ENCODE data around the gene DIDO1. TPM values are rescaled to one million over a fixed set of nuclear protein-coding genes. Genes with fewer than 3 reads are reported as not detected.

DIDO1 gene
- total RNA-seq, 1 experiment from 2014 or later = 85.9 TPM

GRCh38 chr20:62914436-62914835 lies 11.9 kb downstream of the DIDO1 start:
- Histone ChIP-seq H3K23ac (ENCODE audit: insufficient read length, low read depth, low read length) (no peak overlapping the region), H2BK12ac (ENCODE audit: insufficient read length, low read depth, low read length) (no peak overlapping the region), H2BK15ac (ENCODE audit: low read depth, low read length) (no peak overlapping the region), H3K9ac (ENCODE audit: extremely low read depth, insufficient read length, low read length) (no peak overlapping the region), H2BK5ac (ENCODE audit: insufficient read length, low read length) (no peak overlapping the region), H3T11ph (ENCODE audit: low read length) (no peak overlapping the region), H3K27me3 (ENCODE audit: insufficient read depth, low read length) (no peaks in the 10 kb centered on the region), H3K23me2 (ENCODE audit: insufficient read length, low read depth, low read length, poor library complexity, severe bottlenecking) (no peaks in the 10 kb centered on the region), H3K79me2 (ENCODE audit: insufficient read depth, low read length) (peaks cover 77% of the 10 kb centered on the region), H2BK120ac (ENCODE audit: low read depth, low read length, poor library complexity, severe bottlenecking) (peak overlapping the region; percentile 30), H4K5ac (ENCODE audit: insufficient read length, low read depth, low read length) (no peak overlapping the region), H4K20me1 (ENCODE audit: control insufficient read depth, insufficient read depth, insufficient read length) (no peaks in the 10 kb centered on the region), H3K4ac (ENCODE audit: low read depth, low read length) (no peak overlapping the region), H3K4me2 (ENCODE audit: insufficient read depth, insufficient read length, low read length) (no peak overlapping the region), H3K27ac (ENCODE audit: insufficient read length, low read depth, low read length) (no peak overlapping the region), H3K18ac (ENCODE audit: insufficient read length, low read depth, low read length) (peak overlapping the region; percentile 5), H3K4me1 (ENCODE audit: insufficient read depth, low read length) (peaks cover 19% of the 10 kb centered on the region), H3K56ac (ENCODE audit: insufficient read length, low read depth, low read length) (no peak overlapping the region), H2BK20ac (ENCODE audit: low read depth, low read length, poor library complexity, severe bottlenecking) (no peak overlapping the region), H3K79me1 (ENCODE audit: insufficient read depth, low read depth, low read length, poor library complexity, severe bottlenecking) (peaks cover 15% of the 10 kb centered on the region), H2AK5ac (ENCODE audit: insufficient read length, low read length) (no peak overlapping the region), H2AFZ (ENCODE audit: low read length) (no peak overlapping the region), H4K91ac (ENCODE audit: insufficient read length, low read depth, low read length) (no peak overlapping the region), H4K8ac (replicated peaks; ENCODE audit: insufficient read length, low read depth, low read length) (no peak overlapping the region), H3K9me3 (ENCODE audit: control insufficient read depth, low read depth, low read length) (no peaks in the 10 kb centered on the region), H3K14ac (ENCODE audit: insufficient read depth, low read length) (peak overlapping the region; percentile 26; the same call in 1 of the 2 replicates)
- H3K9me3 Mint-ChIP-seq = no peaks in the 10 kb centered on the region
- no peak overlapping the region for H3K4me3 Mint-ChIP-seq
- peaks cover 47 to 53% of the 10 kb centered on the region in 2 experiments for H3K4me1 Mint-ChIP-seq
- WGBS (ENCODE audit: extremely low coverage, insufficient read length, low lambda C conversion rate) = no CpG with 5 or more reads among the region's 9 CpGs
- TF ChIP-seq CTCF (conservative IDR thresholded peaks at IDR 0.05) = no peak
- no peaks in the 10 kb centered on the region for H3K27me3 Mint-ChIP-seq (ENCODE audit: low read depth)
- DNase-seq = no peak
- no peak overlapping the region for H3K27ac Mint-ChIP-seq
- peaks cover 32 to 38% (median 36%) of the 10 kb centered on the region in 3 experiments for H3K36me3 Mint-ChIP-seq (ENCODE audit: insufficient read depth in 1 of 3, low read depth in 3 of 3)
